UCSD-AML1 (cell line): Measurements from ENCODE around the gene ARHGDIA.
"Not testable (repeated sequence)": the region's sequence is repeated elsewhere in the genome, so short reads cannot be mapped to it uniquely, and the experiment has no call there.

Experiments
- DNase-seq: peaks from one replicate; lab custom pipeline; 2025; ENCODE audit not compliant: unreplicated experiment; lab: John Stamatoyannopoulos, UW

Gene ARHGDIA

GRCh38 chr17:81870981-81871386 is at the start of gene ARHGDIA:
Gene ARHGDIA, minus strand, starts transcription at chr17:81871337. Its CDS starts 1,407 bp downstream, at chr17:81869930.
- no peak for DNase-seq

DNA sequence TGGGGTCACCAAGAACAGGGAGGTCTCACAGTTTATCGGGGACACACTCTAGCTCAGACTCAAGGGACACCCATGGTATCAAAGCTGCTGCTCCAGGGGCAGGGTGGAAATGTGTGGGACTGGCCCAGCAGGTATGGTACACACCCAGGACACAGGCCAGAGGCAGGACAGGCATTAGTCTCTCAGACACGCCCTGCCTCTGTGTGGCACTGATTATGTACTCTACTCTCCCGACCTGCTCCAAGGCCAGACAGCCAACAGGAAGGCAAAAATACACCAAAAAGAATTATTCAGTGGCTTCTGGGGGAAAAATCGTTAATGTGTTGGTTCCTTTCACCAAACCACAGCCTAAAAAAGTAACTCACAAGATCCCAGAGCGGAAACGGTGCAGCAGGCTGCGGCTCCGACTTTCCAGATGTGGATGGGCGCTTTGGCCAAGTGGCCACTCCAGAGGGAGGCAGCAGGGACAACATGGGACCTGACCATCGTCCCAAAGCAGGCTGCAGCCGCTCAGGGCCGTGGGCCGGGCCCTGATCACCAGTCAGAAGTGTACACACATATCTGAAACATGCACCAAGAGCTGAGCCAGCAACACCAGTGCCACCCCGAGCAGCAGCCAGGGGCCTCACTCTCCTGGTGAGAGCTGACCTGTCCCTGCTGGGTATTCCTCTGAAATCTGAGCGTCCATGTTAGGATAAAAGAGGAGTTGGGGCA is 47.9 kb upstream of the ARHGDIA start:
- peak; percentile 52 for DNase-seq

GRCh38 chr17:81918333-81918669 is 47.2 kb upstream of the ARHGDIA start:
- DNase-seq, result not testable (repeated sequence)

DNA sequence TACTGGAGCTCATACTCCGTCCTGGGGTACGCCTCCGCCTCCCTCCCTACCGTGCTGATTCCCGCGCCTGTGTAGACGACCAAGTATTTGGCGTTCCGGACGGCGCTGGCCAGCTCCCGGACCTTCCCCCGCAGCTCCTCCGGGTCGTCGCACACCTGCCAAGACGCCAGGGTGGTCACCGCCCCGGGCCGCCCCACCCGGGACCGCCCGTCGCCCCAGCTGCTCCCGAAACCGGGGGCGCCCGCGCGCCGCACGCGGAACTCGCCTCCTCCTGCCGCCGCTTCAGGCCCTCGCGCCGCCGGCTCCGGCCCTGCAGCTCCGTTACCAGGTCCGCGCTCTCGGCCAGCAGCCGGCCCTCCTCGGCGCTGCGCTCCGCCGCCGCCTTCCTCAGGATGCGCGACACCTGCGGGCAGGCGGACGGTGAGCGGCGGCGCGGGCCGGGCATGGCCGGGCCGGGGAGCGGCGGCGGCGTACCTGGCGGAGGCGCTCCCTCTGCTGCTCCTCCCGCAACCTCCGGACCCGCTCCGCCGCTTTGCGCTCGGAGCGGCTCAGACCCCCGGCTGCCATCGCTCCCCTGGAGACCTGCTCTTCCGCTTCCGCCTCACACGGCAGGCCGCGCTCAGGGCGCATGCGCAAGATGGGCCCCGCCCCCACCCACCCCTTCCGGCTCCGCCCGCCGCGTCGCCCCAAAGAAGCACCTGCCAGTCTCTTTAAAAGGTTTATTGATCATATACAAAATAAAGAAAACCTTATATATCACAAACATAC is 46.6 kb upstream of the ARHGDIA start, which contains the start of gene SIRT7:
SIRT7 (minus strand) TSS at position 612 of the 768 bp plus-strand sequence; CDS start at position 567, 45 bp downstream.
- peak; percentile 89 for DNase-seq

GRCh38 chr17:81916234-81917001 is 45.3 kb upstream of the ARHGDIA start:
- DNase-seq, result no peak

DNA sequence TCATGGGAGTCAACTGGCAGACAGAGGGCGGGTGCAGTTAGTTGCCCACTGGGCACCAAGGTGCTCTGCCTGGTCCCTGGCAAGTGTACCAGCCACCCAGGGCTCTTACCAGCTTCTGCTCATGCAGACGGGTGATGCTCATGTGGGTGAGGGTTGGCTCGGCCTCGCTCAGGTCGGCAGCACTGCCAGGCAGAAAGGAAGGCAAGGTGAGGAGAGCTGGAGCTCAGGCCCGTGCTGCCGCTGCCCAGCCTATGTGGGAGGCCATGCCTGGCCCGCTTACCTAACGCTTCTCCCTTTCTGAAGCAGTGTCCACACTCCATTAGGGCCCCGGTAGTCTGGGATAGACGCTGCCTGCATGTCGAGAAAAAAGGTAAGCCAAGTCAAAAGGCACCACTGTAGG is 44.2 kb upstream of the ARHGDIA start:
- no peak for DNase-seq

- DNase-seq, result no peak
Measured at GRCh38 chr17:81914103-81914850, 43.1 kb upstream of the ARHGDIA start.

- DNase-seq, result no peak
Measured at GRCh38 chr17:81913394-81914102, 42.4 kb upstream of the ARHGDIA start.

DNA sequence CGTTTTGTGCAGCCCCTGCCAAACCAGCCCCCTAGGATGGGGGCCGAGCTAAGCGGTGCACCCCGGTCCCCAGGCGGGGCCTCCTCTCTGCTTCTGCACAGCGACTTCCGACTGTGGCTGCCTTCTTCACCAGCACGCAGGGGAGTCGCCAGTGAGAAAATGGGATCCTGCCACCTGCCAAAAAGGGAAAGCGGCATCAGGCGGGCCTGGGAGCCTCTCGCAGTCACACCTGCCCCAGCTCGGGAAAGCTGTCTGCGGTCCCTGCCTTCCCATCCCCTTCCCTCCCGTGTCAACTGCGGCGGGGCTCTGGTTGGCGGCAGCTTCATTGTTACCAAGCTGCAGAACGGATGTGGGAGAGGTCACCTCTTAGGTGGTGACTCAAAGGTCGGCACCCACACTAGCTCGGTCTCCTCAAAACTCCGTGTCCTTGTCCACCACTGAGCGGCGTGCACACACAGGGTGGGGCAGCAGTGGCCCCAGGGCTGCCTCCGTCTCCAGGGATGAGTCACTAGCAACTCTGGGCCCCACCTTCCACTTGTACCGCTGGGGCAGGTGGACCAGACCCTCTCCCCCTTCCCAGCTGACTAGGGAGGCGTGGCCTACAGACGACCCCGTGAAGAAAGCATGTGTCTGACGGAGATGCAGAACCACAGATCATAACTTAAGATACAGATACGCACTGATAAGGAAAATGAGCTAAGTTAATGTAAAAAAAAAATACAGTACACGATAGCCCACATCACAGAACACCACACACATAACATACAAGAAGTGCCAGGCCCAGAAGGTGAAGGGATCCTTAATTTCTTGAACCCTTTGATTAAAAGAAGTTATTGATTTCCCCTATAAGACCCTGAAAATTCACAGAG is 41.5 kb upstream of the ARHGDIA start:
- DNase-seq, result no peak

DNA sequence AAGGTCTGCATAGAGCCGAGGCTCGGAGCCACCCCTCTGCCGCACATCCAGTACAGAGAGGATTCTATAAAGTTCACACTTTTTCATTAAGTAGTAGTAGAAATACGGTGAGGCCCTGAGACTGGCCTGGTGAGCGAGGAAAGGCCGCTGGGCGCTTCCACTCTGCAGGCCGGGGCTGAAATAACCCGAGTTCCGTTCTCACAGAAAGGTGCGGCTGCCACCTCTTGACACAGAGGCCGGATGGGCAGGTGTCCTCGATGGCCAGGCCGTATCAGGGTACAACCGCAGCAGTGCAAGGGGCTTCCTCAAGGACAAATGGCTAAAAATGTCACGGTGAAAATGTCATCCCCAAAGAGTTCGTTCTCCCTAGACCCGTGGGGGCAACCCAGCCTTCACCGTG is 40.8 kb upstream of the ARHGDIA start:
- no peak for DNase-seq

- DNase-seq, result peak; percentile 85
Measured at GRCh38 chr17:81911277-81911961, 40.3 kb upstream of the ARHGDIA start, which contains the start of gene PCYT2. Gene PCYT2, minus strand, starts transcription at chr17:81911399. Its CDS starts 44 bp downstream, at chr17:81911355.

- DNase-seq, result no peak
Measured at GRCh38 chr17:81910840-81911276, 39.7 kb upstream of the ARHGDIA start.

DNA sequence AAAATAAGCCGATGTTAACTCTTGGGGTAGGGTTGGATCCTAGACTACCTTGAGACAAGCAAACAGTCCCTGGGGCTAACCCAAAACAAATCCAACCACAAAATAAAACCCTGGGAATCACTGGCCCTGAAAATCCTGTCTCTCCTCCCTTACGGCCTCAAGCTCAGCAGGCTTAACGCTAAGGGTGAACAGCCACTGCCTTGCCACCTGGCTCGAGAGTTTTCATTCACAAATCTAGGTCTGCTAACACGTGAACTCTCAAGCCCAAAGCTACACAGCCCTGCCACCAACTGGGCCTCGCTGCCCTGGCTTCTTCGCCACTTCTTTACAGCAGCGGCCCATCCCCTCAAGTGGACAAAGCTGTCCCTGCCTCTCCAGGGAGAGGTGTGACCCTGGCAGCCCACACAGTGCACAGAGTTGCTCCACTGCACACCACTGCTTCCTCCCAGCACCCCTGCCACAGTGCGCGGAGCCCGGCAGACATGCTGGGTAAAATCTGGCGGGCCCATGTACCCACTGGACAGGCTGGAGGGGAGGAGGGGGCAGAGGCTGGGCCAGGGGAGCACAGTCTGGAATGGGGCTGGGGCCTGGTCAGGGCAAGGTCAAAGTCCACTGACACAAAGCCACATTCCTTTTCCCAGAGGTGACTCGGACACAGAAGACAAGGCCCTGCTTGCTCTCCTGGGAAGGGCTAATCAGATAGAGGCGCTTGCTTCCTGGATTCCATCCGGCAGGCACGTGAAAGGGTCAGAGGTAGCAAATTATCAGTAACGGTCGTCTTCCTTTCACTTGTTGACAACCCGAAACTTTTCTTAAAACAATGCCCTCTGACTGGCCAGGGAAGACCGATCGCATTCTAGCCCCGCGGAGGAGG is 39.1 kb upstream of the ARHGDIA start:
- DNase-seq, result no peak

DNA sequence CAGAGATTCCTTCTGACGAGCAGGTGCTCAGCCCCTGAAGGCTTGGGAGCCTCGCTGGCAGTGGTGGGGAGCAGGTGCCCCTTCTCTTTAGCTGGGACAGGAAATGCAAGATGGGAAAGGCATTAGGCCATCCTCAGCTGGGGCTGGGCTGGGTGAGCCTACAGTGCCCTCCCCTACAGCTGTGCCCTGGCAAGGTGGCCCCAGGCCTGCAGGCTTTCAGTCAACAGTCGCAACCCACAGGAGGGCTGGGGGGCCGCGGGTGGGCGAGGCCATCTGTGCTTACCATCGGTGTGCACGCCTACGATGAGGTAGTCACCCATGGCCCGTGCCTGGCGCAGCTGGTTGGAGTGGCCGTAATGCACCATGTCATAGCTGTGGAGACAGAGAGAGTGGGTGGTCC is 38.1 kb upstream of the ARHGDIA start:
- DNase-seq, result no peak

DNA sequence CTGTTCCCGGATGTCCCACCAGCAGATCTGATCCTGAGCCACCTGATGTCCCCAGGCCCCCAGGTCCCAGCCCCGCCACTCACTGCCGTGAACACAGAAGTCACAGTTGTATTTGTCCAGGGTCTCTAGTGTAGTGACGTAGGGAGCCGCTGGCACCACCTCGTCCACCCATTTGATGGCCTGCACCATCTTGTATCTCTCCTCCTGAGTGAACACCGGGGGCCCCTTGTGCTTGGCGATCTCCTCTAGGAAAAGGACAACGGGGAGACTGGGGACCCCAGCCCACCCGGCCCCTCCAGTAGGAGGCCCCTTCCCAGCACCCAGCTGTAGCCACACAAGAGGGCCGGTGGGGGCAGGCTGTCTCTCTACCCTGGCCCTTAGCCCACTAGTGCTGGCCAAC is 37.7 kb upstream of the ARHGDIA start:
- DNase-seq, result no peak

GRCh38 chr17:81907219-81908145 is 36.3 kb upstream of the ARHGDIA start:
- no peak for DNase-seq
